ENCODE data around the gene SLC12A1.

SLC12A1 gene

DNA sequence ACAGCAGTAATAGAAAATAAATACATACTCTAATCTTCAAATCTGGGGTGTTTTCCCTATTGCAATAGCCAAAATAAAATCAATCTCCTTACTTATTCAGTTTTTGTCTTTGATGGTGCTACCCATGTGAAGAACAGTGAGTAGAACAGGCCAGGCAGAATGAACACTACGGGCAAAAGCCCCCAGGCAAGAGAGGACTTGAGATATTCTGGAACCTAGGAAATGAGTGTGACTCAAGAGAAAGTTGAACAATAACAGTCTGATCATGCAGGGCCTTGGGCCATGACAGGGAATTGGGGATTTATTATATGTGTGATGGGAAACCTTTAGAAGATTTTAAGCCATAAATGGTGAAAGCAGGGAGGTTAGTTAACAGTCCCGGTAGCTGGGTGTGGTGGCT is 111.1 kb downstream of the SLC12A1 start:
- peaks cover 20% of the 10 kb centered on the region for H3K4me1 ChIP-seq (ENCODE audit: low read depth, poor library complexity, severe bottlenecking)
- no peak overlapping the region for H3K9ac ChIP-seq
- no peaks in the 10 kb centered on the region for H3K27me3 ChIP-seq (ENCODE audit: insufficient read depth, low read depth)
- H3K4me2 ChIP-seq = no peak overlapping the region
- no peaks in the 10 kb centered on the region for H3K36me3 ChIP-seq (ENCODE audit: insufficient read depth)
- H3K79me2 ChIP-seq (ENCODE audit: insufficient read depth, low read depth) = no peaks in the 10 kb centered on the region
- H3K27ac ChIP-seq = no peak overlapping the region
- no peak overlapping the region for H2AFZ ChIP-seq (ENCODE audit: low read depth)
- TF ChIP-seq, protein P1, sequence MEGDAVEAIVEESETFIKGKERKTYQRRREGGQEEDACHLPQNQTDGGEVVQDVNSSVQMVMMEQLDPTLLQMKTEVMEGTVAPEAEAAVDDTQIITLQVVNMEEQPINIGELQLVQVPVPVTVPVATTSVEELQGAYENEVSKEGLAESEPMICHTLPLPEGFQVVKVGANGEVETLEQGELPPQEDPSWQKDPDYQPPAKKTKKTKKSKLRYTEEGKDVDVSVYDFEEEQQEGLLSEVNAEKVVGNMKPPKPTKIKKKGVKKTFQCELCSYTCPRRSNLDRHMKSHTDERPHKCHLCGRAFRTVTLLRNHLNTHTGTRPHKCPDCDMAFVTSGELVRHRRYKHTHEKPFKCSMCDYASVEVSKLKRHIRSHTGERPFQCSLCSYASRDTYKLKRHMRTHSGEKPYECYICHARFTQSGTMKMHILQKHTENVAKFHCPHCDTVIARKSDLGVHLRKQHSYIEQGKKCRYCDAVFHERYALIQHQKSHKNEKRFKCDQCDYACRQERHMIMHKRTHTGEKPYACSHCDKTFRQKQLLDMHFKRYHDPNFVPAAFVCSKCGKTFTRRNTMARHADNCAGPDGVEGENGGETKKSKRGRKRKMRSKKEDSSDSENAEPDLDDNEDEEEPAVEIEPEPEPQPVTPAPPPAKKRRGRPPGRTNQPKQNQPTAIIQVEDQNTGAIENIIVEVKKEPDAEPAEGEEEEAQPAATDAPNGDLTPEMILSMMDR (conservative IDR thresholded peaks at IDR 0.05; ENCODE audit: low read depth, low read length) = no peak
- H4K20me1 ChIP-seq (ENCODE audit: insufficient read depth) = no peaks in the 10 kb centered on the region
- H3K4me3 ChIP-seq (IDR thresholded peaks at IDR 0.05; ENCODE audit: insufficient read depth, low read depth, low read length) = no peak overlapping the region

DNA sequence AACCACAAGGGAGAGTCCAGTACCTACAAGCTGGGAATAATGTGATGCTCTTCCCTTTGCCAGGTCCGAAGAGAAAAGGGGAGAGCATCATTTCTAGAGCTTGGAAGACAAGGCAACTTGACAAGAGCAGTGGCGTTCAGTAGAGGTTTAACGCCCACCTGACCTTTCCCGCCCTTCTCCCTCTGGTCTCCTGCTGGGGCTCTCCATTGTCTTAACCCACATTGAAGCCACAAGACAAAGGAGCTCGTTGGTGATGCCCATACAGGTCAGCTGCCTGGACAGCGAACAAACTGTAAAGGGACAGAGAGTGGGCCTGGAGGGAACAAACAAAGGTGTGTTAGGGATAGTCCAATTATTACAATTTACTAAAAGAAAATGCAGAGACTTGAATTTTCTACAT is 112.0 kb downstream of the SLC12A1 start:
- Histone ChIP-seq H3K36me3 (ENCODE audit: insufficient read depth) (no peaks in the 10 kb centered on the region), H3K27me3 (ENCODE audit: insufficient read depth, low read depth) (no peaks in the 10 kb centered on the region), H3K4me3 (IDR thresholded peaks at IDR 0.05; ENCODE audit: insufficient read depth, low read depth, low read length) (no peak overlapping the region), H3K4me1 (ENCODE audit: low read depth, poor library complexity, severe bottlenecking) (peaks cover 20% of the 10 kb centered on the region), H4K20me1 (ENCODE audit: insufficient read depth) (no peaks in the 10 kb centered on the region), H3K4me2 (no peak overlapping the region), H2AFZ (ENCODE audit: low read depth) (no peak overlapping the region), H3K9ac (no peak overlapping the region), H3K79me2 (ENCODE audit: insufficient read depth, low read depth) (no peaks in the 10 kb centered on the region), H3K27ac (no peak overlapping the region)
- TF ChIP-seq, protein P1 (conservative IDR thresholded peaks at IDR 0.05; ENCODE audit: low read depth, low read length) = no peak

DNA sequence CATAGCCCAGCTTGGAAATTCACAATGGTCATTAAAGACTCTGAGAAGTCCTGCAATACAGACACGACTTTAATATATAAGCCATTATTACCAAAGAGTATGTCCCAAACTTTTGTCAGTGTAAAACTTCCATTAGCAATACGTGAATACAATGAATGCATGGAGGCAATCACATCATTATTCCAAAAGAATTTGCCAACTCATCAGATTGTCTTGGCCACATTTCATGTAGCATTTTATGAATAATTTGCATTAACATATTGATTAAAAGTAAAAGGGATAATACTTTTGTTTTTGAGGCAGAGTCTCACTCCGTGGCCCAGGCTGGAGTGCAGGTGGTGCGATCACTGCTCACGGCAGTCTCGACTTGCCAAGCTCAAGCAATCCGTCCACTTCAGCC is 117.2 kb downstream of the SLC12A1 start:
- no peaks in the 10 kb centered on the region for H4K20me1 ChIP-seq (ENCODE audit: insufficient read depth)
- H3K9ac ChIP-seq = no peak overlapping the region
- H3K27ac ChIP-seq = no peak overlapping the region
- no peaks in the 10 kb centered on the region for H3K79me2 ChIP-seq (ENCODE audit: insufficient read depth, low read depth)
- H3K27me3 ChIP-seq (ENCODE audit: insufficient read depth, low read depth) = no peaks in the 10 kb centered on the region
- no peak overlapping the region for H2AFZ ChIP-seq (ENCODE audit: low read depth)
- no peak overlapping the region for H3K4me3 ChIP-seq (IDR thresholded peaks at IDR 0.05; ENCODE audit: insufficient read depth, low read depth, low read length)
- TF ChIP-seq, protein P1 (conservative IDR thresholded peaks at IDR 0.05; ENCODE audit: low read depth, low read length) = no peak
- no peaks in the 10 kb centered on the region for H3K36me3 ChIP-seq (ENCODE audit: insufficient read depth)
- H3K4me2 ChIP-seq = no peak overlapping the region
- H3K4me1 ChIP-seq (ENCODE audit: low read depth, poor library complexity, severe bottlenecking) = no peaks in the 10 kb centered on the region

DNA sequence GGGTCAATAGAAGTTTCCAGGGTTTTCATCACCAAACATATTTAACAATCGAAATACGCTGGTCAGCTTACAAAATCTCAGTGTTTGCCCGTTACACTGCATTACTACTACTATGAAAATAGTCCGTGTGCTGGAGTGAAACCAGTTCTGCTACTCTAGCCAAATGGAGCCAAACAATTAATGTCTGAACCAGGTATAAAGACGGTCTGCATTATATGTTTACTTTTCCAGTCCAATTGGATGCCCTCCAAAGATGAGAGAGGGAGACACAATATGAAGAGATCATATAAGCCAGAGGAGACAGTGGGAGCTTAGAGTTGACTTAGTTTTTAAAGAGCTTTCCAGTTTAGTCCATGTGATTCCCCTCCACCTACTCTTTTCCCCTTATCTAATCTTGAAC is 118.8 kb downstream of the SLC12A1 start:
- TF ChIP-seq, protein P1 (conservative IDR thresholded peaks at IDR 0.05; ENCODE audit: low read depth, low read length) = no peak
- Histone ChIP-seq H3K79me2 (ENCODE audit: insufficient read depth, low read depth) (peaks cover 10% of the 10 kb centered on the region; the same call in 1 of the 2 replicates), H2AFZ (ENCODE audit: low read depth) (no peak overlapping the region)

More for the DNA sequence above, 118.8 kb downstream of the SLC12A1 start:
- H3K27me3 ChIP-seq (ENCODE audit: insufficient read depth, low read depth) = no peaks in the 10 kb centered on the region
- no peak overlapping the region for H3K9ac ChIP-seq
- peaks cover 4% of the 10 kb centered on the region for H3K4me1 ChIP-seq (ENCODE audit: low read depth, poor library complexity, severe bottlenecking)
- no peak overlapping the region for H3K4me3 ChIP-seq (IDR thresholded peaks at IDR 0.05; ENCODE audit: insufficient read depth, low read depth, low read length)
- H3K4me2 ChIP-seq = no peak overlapping the region
- H3K36me3 ChIP-seq (ENCODE audit: insufficient read depth) = no peaks in the 10 kb centered on the region
- H3K27ac ChIP-seq = no peak overlapping the region
- H4K20me1 ChIP-seq (ENCODE audit: insufficient read depth) = no peaks in the 10 kb centered on the region
